Measurements from ENCODE around the gene DGUOK.

- TF ChIP-seq, protein P1, sequence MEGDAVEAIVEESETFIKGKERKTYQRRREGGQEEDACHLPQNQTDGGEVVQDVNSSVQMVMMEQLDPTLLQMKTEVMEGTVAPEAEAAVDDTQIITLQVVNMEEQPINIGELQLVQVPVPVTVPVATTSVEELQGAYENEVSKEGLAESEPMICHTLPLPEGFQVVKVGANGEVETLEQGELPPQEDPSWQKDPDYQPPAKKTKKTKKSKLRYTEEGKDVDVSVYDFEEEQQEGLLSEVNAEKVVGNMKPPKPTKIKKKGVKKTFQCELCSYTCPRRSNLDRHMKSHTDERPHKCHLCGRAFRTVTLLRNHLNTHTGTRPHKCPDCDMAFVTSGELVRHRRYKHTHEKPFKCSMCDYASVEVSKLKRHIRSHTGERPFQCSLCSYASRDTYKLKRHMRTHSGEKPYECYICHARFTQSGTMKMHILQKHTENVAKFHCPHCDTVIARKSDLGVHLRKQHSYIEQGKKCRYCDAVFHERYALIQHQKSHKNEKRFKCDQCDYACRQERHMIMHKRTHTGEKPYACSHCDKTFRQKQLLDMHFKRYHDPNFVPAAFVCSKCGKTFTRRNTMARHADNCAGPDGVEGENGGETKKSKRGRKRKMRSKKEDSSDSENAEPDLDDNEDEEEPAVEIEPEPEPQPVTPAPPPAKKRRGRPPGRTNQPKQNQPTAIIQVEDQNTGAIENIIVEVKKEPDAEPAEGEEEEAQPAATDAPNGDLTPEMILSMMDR (conservative IDR thresholded peaks at IDR 0.05) = no peak
- TF ChIP-seq EZH2 (IDR thresholded peaks at IDR 0.05; ENCODE audit: low read depth) = no peak
These were observed 76.1 kb downstream of the DGUOK start for GRCh38 chr2:74002505-74003421.

All from PC-9 (cell line).